Left hindlimb (tissue), 1 donor: ENCODE measurements around the gene CLDND2.

Source experiments
- DNase-seq: peaks from one replicate; pipeline ENCODE4 v3.0.0-alpha.2; 2018

CLDND2 gene

GRCh38 chr19:51329411-51329810 lies 39.4 kb downstream of the CLDND2 start:
- no peak for DNase-seq

GRCh38 chr19:51327066-51328001 lies 41.5 kb downstream of the CLDND2 start:
- peak; percentile 73 for DNase-seq

- DNase-seq = no peak
These were observed 42.4 kb downstream of the CLDND2 start for GRCh38 chr19:51326216-51327065.

- DNase-seq = no peak
These were observed 43.4 kb downstream of the CLDND2 start for GRCh38 chr19:51325161-51325976.

GRCh38 chr19:51324167-51324481 lies 44.7 kb downstream of the CLDND2 start:
- DNase-seq = no peak

- DNase-seq = no peak
These were observed 45.2 kb downstream of the CLDND2 start for GRCh38 chr19:51323481-51324166.

GRCh38 chr19:51321799-51322198 lies 47.0 kb downstream of the CLDND2 start:
- no peak for DNase-seq

GRCh38 chr19:51320280-51320657 lies 48.5 kb downstream of the CLDND2 start:
- DNase-seq = no peak

GRCh38 chr19:51319649-51320279 lies 49.0 kb downstream of the CLDND2 start:
- DNase-seq = no peak

GRCh38 chr19:51318687-51319648 lies 49.8 kb downstream of the CLDND2 start:
- DNase-seq = no peak

- no peak for DNase-seq
These were observed 50.8 kb downstream of the CLDND2 start for GRCh38 chr19:51317968-51318367.

GRCh38 chr19:51317376-51317775 lies 51.4 kb downstream of the CLDND2 start:
- no peak for DNase-seq
